Measurements from ENCODE around the gene SRD5A2.

Gene SRD5A2

GRCh38 chr2:31522786-31523185 lies 58.0 kb downstream of the SRD5A2 start:
- TF ChIP-seq CTCF (IDR thresholded peaks at IDR 0.05), result no peak

GRCh38 chr2:31517442-31518203 lies 63.1 kb downstream of the SRD5A2 start:
- TF ChIP-seq CTCF (IDR thresholded peaks at IDR 0.05), result no peak

- TF ChIP-seq CTCF (IDR thresholded peaks at IDR 0.05), result no peak
Observed at GRCh38 chr2:31515586-31515985, 65.2 kb downstream of the SRD5A2 start.

GRCh38 chr2:31513553-31513952 lies 67.2 kb downstream of the SRD5A2 start:
- TF ChIP-seq CTCF (IDR thresholded peaks at IDR 0.05), result no peak

GRCh38 chr2:31511376-31511775 lies 69.4 kb downstream of the SRD5A2 start:
- TF ChIP-seq CTCF (IDR thresholded peaks at IDR 0.05), result no peak

GRCh38 chr2:31505111-31505510 lies 75.6 kb downstream of the SRD5A2 start:
- no peak for TF ChIP-seq CTCF (IDR thresholded peaks at IDR 0.05)

- TF ChIP-seq CTCF (IDR thresholded peaks at IDR 0.05), result no peak
Observed at GRCh38 chr2:31504311-31504710, 76.4 kb downstream of the SRD5A2 start.

- TF ChIP-seq CTCF (IDR thresholded peaks at IDR 0.05), result no peak
Observed at GRCh38 chr2:31483246-31483645, 97.5 kb downstream of the SRD5A2 start.
